Fibroblast of lung (primary cell): ENCODE measurements around the gene MARCHF2. TPM values are rescaled to one million over a fixed set of nuclear protein-coding genes. Genes with fewer than 3 reads are reported as not detected.

Experiments
- DNase-seq, 2 donors: peaks; one replicate each; pipeline versions ENCODE4 v3.0.0 to v3.0.0-alpha.2; 2010; ENCODE audit warnings: low read depth in 2 of 2
- H2AFZ ChIP-seq: 2 replicates; pipeline ENCODE4 v1.5.1; 2012; ENCODE audit warnings: low read length, control low read depth, inconsistent platforms
- H3K27ac ChIP-seq: 2 replicates; pipeline ENCODE4 v1.5.1; 2011; ENCODE audit warnings: low read length, control low read depth; ENCODE audit not compliant: insufficient read depth
- H3K27me3 ChIP-seq: 2 replicates; pipeline ENCODE4 v1.5.1; 2011; ENCODE audit warnings: mild to moderate bottlenecking, low read length; ENCODE audit not compliant: control insufficient read depth, insufficient read depth
- H3K36me3 ChIP-seq: 2 replicates; pipeline ENCODE4 v1.5.1; 2011; ENCODE audit warnings: low read length; ENCODE audit not compliant: control insufficient read depth, insufficient read depth
- H3K4me1 ChIP-seq: 2 replicates; pipeline ENCODE4 v1.5.1; 2011; ENCODE audit warnings: low read length; ENCODE audit not compliant: control insufficient read depth, insufficient read depth; ENCODE audit errors: extremely low read depth
- H3K4me2 ChIP-seq: 2 replicates; pipeline ENCODE4 v1.5.1; 2011; ENCODE audit warnings: low read length, control low read depth; ENCODE audit not compliant: insufficient read depth; ENCODE audit errors: extremely low read depth
- H3K4me3 ChIP-seq, 4 experiments: fragments of 200-600 bp in 1 of 4; sonication (generic) in 1 of 4; replicated peaks in 1 of 4; 2 replicates each; pipeline ENCODE4 v1.5.1; 2011 to 2016; ENCODE audit warnings: low read length in 4 of 4, low read depth in 3 of 4, mild to moderate bottlenecking in 3 of 4, control low read depth in 2 of 4, inconsistent platforms in 1 of 4, mixed read lengths in 1 of 4; ENCODE audit not compliant: insufficient read depth in 1 of 4; ENCODE audit errors: control extremely low read depth in 1 of 4
- H3K79me2 ChIP-seq: 2 replicates; pipeline ENCODE4 v1.5.1; 2012; ENCODE audit warnings: mild to moderate bottlenecking, low read length, inconsistent platforms; ENCODE audit not compliant: control insufficient read depth, insufficient read depth
- H3K9ac ChIP-seq: 2 replicates; pipeline ENCODE4 v1.5.1; 2011; ENCODE audit warnings: mild to moderate bottlenecking, low read length, control low read depth; ENCODE audit not compliant: insufficient read depth
- H3K9me3 ChIP-seq: 2 replicates; pipeline ENCODE4 v1.5.1; 2012; ENCODE audit warnings: low read depth, low read length; ENCODE audit not compliant: control insufficient read depth, insufficient read depth
- H4K20me1 ChIP-seq: 2 replicates; pipeline ENCODE4 v1.5.1; 2011; ENCODE audit warnings: low read length; ENCODE audit not compliant: control insufficient read depth, insufficient read depth; ENCODE audit errors: extremely low read depth
- CTCF ChIP-seq, 2 donors: IDR thresholded peaks in 1 of 2; conservative IDR thresholded peaks in 1 of 2; 1 replicate in 1 of 2; 2 replicates in 1 of 2; pipeline ENCODE4 v1.5.1; 2011 to 2012; ENCODE audit warnings: low read length in 2 of 2, control low read depth in 1 of 2, inconsistent platforms in 1 of 2, low read depth in 1 of 2, mild to moderate bottlenecking in 1 of 2
- EZH2 ChIP-seq: IDR thresholded peaks from 2 replicates; pipeline ENCODE4 v1.5.1; 2012; ENCODE audit warnings: low read length, control low read depth, mild to moderate bottlenecking; ENCODE audit errors: missing control alignments
- polyA plus RNA-seq, 2 donors: library from polyadenylated mRNA; depleted of rRNA in 1 of 2; stranded (reverse) in 1 of 2; unstranded in 1 of 2; fragments of >200 nt; gene quantifications; 2 replicates each; pipeline ENCODE4 v1.2.1, GENCODE V29; 2011 to 2012; ENCODE audit warnings: missing spikeins in 1 of 2
- total RNA-seq: library from RNA; depleted of rRNA; stranded (reverse); fragments of >200 nt; gene quantifications from 2 replicates; pipeline ENCODE4 v1.2.1, GENCODE V29; 2014

MARCHF2 gene
- total and polyA plus RNA-seq, 2 donors (not counting 1 experiment from before 2014, with no cell fraction given), result 16.8 to 90.8 TPM

DNA sequence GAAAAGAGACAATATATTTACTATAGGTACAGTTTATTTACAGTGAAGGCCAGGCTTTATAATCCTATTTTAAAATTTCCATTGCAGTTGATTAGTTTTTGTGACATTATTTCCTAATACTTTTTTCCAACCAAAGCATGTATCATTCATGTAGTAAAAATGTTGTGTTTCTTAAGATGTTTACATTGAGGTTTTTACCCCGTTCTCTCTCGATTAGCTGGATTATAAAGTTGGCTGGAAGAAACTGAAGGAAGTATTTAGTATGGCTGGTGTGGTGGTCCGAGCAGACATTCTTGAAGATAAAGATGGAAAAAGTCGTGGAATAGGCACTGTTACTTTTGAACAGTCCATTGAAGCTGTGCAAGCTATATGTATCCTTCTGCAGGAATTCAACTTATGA lies 52.9 kb downstream of the MARCHF2 start:
- TF ChIP-seq EZH2 (no peak), CTCF (conservative IDR thresholded peaks at IDR 0.05 in 1 of 2, IDR thresholded peaks at IDR 0.05 in 1 of 2; ENCODE audit: low read depth in 1 of 2, low read length in 2 of 2) (no peak)
- peak; percentile 62 to 80 for DNase-seq
- H3K9me3 ChIP-seq, result no peaks in the 10 kb centered on the region
- peaks cover 17% of the 10 kb centered on the region for H3K36me3 ChIP-seq
- peaks cover 56% of the 10 kb centered on the region for H3K79me2 ChIP-seq
- H3K4me2 ChIP-seq, result no peak overlapping the region
- H4K20me1 ChIP-seq, result no peaks in the 10 kb centered on the region
- H2AFZ ChIP-seq, result no peak overlapping the region
- no peak overlapping the region for H3K9ac ChIP-seq
- H3K27ac ChIP-seq, result no peak overlapping the region
- H3K4me1 ChIP-seq, result no peaks in the 10 kb centered on the region
- no peaks in the 10 kb centered on the region for H3K27me3 ChIP-seq
- H3K4me3 ChIP-seq, result no peak overlapping the region

DNA sequence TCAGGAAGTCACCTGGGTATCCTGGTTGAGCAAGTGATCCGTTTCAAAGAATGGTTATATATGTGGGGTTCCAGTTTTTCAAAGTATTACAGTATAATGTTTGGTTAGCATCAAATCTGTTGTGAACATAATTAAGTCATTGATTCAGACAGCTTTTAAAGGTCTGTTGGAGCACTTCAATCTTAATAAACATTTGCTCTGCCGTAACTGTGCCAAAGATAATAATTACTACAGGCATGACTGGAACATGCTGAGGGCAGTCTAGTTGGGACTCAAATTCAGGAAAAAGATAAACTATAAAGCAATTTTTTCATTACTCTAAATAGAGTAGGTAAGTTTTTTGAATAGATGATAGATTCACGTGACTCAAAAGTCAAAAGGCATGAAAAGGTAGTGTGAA lies 55.0 kb downstream of the MARCHF2 start:
- Histone ChIP-seq H3K27me3 (no peaks in the 10 kb centered on the region), H2AFZ (no peak overlapping the region), H3K4me3 (no peak overlapping the region), H3K27ac (no peak overlapping the region), H3K36me3 (peaks cover 17% of the 10 kb centered on the region), H3K9me3 (no peaks in the 10 kb centered on the region), H3K9ac (no peak overlapping the region), H3K79me2 (peaks cover 36% of the 10 kb centered on the region), H3K4me1 (no peaks in the 10 kb centered on the region), H3K4me2 (no peak overlapping the region), H4K20me1 (no peaks in the 10 kb centered on the region)
- TF ChIP-seq CTCF (conservative IDR thresholded peaks at IDR 0.05 in 1 of 2, IDR thresholded peaks at IDR 0.05 in 1 of 2; ENCODE audit: low read depth in 1 of 2, low read length in 2 of 2) (no peak), EZH2 (no peak)
- DNase-seq, result peak in 1 of 2 donors; percentile 26

DNA sequence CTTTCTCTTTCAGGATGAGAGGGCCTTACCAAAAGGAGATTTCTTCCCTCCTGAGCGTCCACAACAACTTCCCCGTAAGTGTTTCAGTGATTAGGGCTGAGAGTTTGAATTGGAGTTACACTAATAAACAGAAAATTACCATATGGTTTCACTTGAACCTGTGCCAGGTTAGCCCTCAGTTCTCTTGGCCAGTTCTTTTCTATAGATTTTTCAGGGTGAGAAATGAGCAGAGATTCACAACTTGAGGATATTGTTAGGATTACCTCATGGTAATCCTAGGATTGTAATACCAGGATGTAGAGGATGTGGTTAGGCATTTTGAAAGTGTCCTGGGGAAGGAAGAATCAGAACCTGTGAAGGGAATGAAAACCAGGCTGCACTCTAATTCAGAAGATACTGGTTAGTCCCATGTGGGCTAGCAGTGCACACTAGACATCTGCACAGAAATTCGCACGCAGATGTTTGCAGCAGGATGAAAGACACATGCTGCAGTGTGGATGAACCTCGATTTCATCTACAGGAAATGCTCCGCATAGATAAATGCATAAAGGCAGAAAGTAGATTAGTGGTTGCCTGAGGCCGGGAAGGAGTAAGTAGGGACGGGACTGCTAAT lies 55.8 kb downstream of the MARCHF2 start:
- Histone ChIP-seq H3K4me2 (no peak overlapping the region), H3K79me2 (peaks cover 29% of the 10 kb centered on the region), H2AFZ (no peak overlapping the region), H3K27ac (no peak overlapping the region), H3K27me3 (no peaks in the 10 kb centered on the region), H3K36me3 (peaks cover 17% of the 10 kb centered on the region), H3K9ac (no peak overlapping the region), H3K4me3 (no peak overlapping the region), H3K9me3 (no peaks in the 10 kb centered on the region), H3K4me1 (no peaks in the 10 kb centered on the region), H4K20me1 (no peaks in the 10 kb centered on the region)
- no peak for TF ChIP-seq CTCF (conservative IDR thresholded peaks at IDR 0.05 in 1 of 2, IDR thresholded peaks at IDR 0.05 in 1 of 2; ENCODE audit: low read depth in 1 of 2, low read length in 2 of 2)
- no peak for TF ChIP-seq EZH2
- DNase-seq, result peak; percentile 14 to 73
